Parathyroid adenoma (tissue), 2 donors: Measurements from ENCODE around the gene LRTM1.

Experiments used
- H2AFZ ChIP-seq: fragments of 300-600 bp; sonication (generic); one replicate; pipeline ENCODE4 v1.7.0; 2017; ENCODE audit warnings: antibody characterized with exemption, mild to moderate bottlenecking
- H3K27ac ChIP-seq: fragments of 300-600 bp; sonication (generic); one replicate; pipeline ENCODE4 v1.7.0; 2017
- H3K27me3 ChIP-seq: fragments of 300-600 bp; sonication (generic); one replicate; pipeline ENCODE4 v1.7.0; 2017; ENCODE audit warnings: low read length; ENCODE audit not compliant: control insufficient read depth, insufficient read depth
- H3K36me3 ChIP-seq: fragments of 300-600 bp; sonication (generic); one replicate; pipeline ENCODE4 v1.7.0; 2017; ENCODE audit warnings: low read length; ENCODE audit not compliant: control insufficient read depth, insufficient read depth
- H3K4me1 ChIP-seq: fragments of 300-600 bp; sonication (generic); one replicate; pipeline ENCODE4 v1.7.0; 2017; ENCODE audit warnings: control low read depth
- H3K4me2 ChIP-seq: fragments of 300-600 bp; sonication (generic); one replicate; pipeline ENCODE4 v1.7.0; 2017; ENCODE audit warnings: low read length
- H3K4me3 ChIP-seq: fragments of 300-600 bp; sonication (generic); one replicate; pipeline ENCODE4 v1.7.0; 2017; ENCODE audit warnings: low read depth, low read length
- H3K79me2 ChIP-seq: fragments of 300-600 bp; sonication (generic); one replicate; pipeline ENCODE4 v1.7.0; 2017; ENCODE audit warnings: control low read depth
- H3K9ac ChIP-seq: fragments of 300-600 bp; sonication (generic); one replicate; pipeline ENCODE4 v1.7.0; 2017; ENCODE audit warnings: mild to moderate bottlenecking
- H3K9me3 ChIP-seq: fragments of 300-600 bp; sonication (generic); one replicate; pipeline ENCODE4 v1.7.0; 2017; ENCODE audit warnings: low read length; ENCODE audit not compliant: control insufficient read depth
- CTCF ChIP-seq: fragments of 300-600 bp; sonication (generic); IDR thresholded peaks from one replicate; pipeline ENCODE4 v1.7.0; 2017; ENCODE audit warnings: antibody characterized with exemption, mild to moderate bottlenecking
- donor health status: primary hyperparathyroidism.

LRTM1 gene

GRCh38 chr3:54888873-54889272, 39.0 kb downstream of the LRTM1 start:
- H3K4me1 ChIP-seq = peaks cover 4% of the 10 kb centered on the region
- H3K9me3 ChIP-seq = no peaks in the 10 kb centered on the region
- H3K36me3 ChIP-seq = no peaks in the 10 kb centered on the region
- H3K27me3 ChIP-seq = no peaks in the 10 kb centered on the region
- H3K9ac ChIP-seq = no peak overlapping the region
- no peak for TF ChIP-seq CTCF
- no peaks in the 10 kb centered on the region for H3K79me2 ChIP-seq
- no peak overlapping the region for H2AFZ ChIP-seq
- no peak overlapping the region for H3K27ac ChIP-seq
- H3K4me3 ChIP-seq = no peak overlapping the region
- H3K4me2 ChIP-seq = no peak overlapping the region

- no peak overlapping the region for H3K4me2 ChIP-seq
- no peak for TF ChIP-seq CTCF
- H3K4me3 ChIP-seq = no peak overlapping the region
- no peak overlapping the region for H3K9ac ChIP-seq
- H3K4me1 ChIP-seq = peaks cover 4% of the 10 kb centered on the region
- no peak overlapping the region for H3K27ac ChIP-seq
- H3K27me3 ChIP-seq = no peaks in the 10 kb centered on the region
- H3K79me2 ChIP-seq = no peaks in the 10 kb centered on the region
- H3K36me3 ChIP-seq = no peaks in the 10 kb centered on the region
- no peak overlapping the region for H2AFZ ChIP-seq
- no peaks in the 10 kb centered on the region for H3K9me3 ChIP-seq
These were observed 39.7 kb downstream of the LRTM1 start for GRCh38 chr3:54888162-54888561.

GRCh38 chr3:54882129-54882833, 45.6 kb downstream of the LRTM1 start:
- TF ChIP-seq CTCF = no peak

GRCh38 chr3:54878145-54878544, 49.7 kb downstream of the LRTM1 start:
- no peaks in the 10 kb centered on the region for H3K9me3 ChIP-seq
- H3K27me3 ChIP-seq = no peaks in the 10 kb centered on the region
- no peak overlapping the region for H3K4me2 ChIP-seq
- H3K9ac ChIP-seq = no peak overlapping the region
- no peaks in the 10 kb centered on the region for H3K79me2 ChIP-seq
- H2AFZ ChIP-seq = no peak overlapping the region
- TF ChIP-seq CTCF = no peak
- no peaks in the 10 kb centered on the region for H3K36me3 ChIP-seq
- H3K4me1 ChIP-seq = no peaks in the 10 kb centered on the region
- no peak overlapping the region for H3K27ac ChIP-seq
- H3K4me3 ChIP-seq = no peak overlapping the region

More at GRCh38 chr3:54882129-54882833, 45.6 kb downstream of the LRTM1 start:
- H3K9ac ChIP-seq = no peak overlapping the region
- no peak overlapping the region for H3K4me2 ChIP-seq
- H3K9me3 ChIP-seq = no peaks in the 10 kb centered on the region
- no peak overlapping the region for H2AFZ ChIP-seq
- H3K4me1 ChIP-seq = no peaks in the 10 kb centered on the region
- no peaks in the 10 kb centered on the region for H3K79me2 ChIP-seq
- H3K4me3 ChIP-seq = no peak overlapping the region
- H3K27ac ChIP-seq = no peak overlapping the region
- H3K27me3 ChIP-seq = no peaks in the 10 kb centered on the region
- H3K36me3 ChIP-seq = no peaks in the 10 kb centered on the region

- Histone ChIP-seq H3K9ac (no peak overlapping the region), H3K79me2 (no peaks in the 10 kb centered on the region), H3K4me2 (no peak overlapping the region), H2AFZ (no peak overlapping the region), H3K9me3 (no peaks in the 10 kb centered on the region), H3K36me3 (no peaks in the 10 kb centered on the region), H3K27me3 (no peaks in the 10 kb centered on the region), H3K27ac (no peak overlapping the region), H3K4me3 (no peak overlapping the region), H3K4me1 (no peaks in the 10 kb centered on the region)
- TF ChIP-seq CTCF = no peak
These were observed 50.1 kb downstream of the LRTM1 start for GRCh38 chr3:54877730-54878129.
